Heart right ventricle (tissue), 16 donors: ENCODE data around the gene SGSM2. TPM values are rescaled to one million over a fixed set of nuclear protein-coding genes. Genes with fewer than 3 reads are reported as not detected.

Experiments
- ATAC-seq, 8 donors: fragments of 200-7000 bp; cut with Tn5 transposase; one replicate each; pipeline ENCODE4 v1.9.1; 2020; ENCODE audit warnings: mild to moderate bottlenecking in 8 of 8, moderate library complexity in 8 of 8, moderate number of reproducible peaks in 1 of 8
- DNase-seq, 2 donors: peaks; one replicate each; pipeline ENCODE4 v3.0.0-alpha.2; 2020
- H3K27ac ChIP-seq, 10 donors: fragments of 200-600 bp; sonication (generic) in 2 of 10; one replicate each; pipeline versions ENCODE4 v1.5.0 to v1.8.0; 2020 to 2022; ENCODE audit warnings: mild to moderate bottlenecking in 3 of 10
- H3K27me3 ChIP-seq, 7 donors: fragments of 200-600 bp; one replicate each; pipeline ENCODE4 v1.8.0; 2021 to 2022; ENCODE audit warnings: mild to moderate bottlenecking in 2 of 7
- H3K36me3 ChIP-seq, 9 donors: fragments of 200-600 bp; sonication (generic) in 1 of 9; one replicate each; pipeline versions ENCODE4 v1.5.0 to v1.8.0; 2020 to 2022; ENCODE audit warnings: mild to moderate bottlenecking in 2 of 9
- H3K4me1 ChIP-seq, 9 donors: fragments of 200-600 bp; sonication (generic) in 1 of 9; one replicate each; pipeline versions ENCODE4 v1.5.0 to v1.8.0; 2020 to 2022; ENCODE audit warnings: mild to moderate bottlenecking in 4 of 9
- H3K4me3 ChIP-seq, 10 donors: fragments of 200-600 bp; sonication (generic) in 2 of 10; one replicate each; pipeline versions ENCODE4 v1.5.0 to v1.8.0; 2020 to 2022; ENCODE audit warnings: mild to moderate bottlenecking in 7 of 10, moderate library complexity in 2 of 10
- H3K9me3 ChIP-seq, 11 donors: fragments of 200-600 bp in 10 of 11; sonication (generic) in 2 of 11; one replicate each; pipeline versions ENCODE4 v1.5.0 to v1.8.0; 2013 to 2022; ENCODE audit warnings: mild to moderate bottlenecking in 2 of 11, control low read depth in 1 of 11, moderate library complexity in 1 of 11
- WGBS, 2 donors: extraction: QIAGEN DNeasy Blood & Tissue Kit; methylation state at CpG; one replicate each; pipeline ENCODE4 v1.1.7; 2013; ENCODE audit warnings: inconsistent platforms in 1 of 2; 5-methylcytosine and 5-hydroxymethylcytosine counted together
- intact Hi-C, 10 donors: fragments of 100-400 bp; cut with DNase I; formaldehyde crosslinking; loops; one replicate each; pipeline versions ENCODE4 v1.11.1 to v1.14.2; 2022
- polyA plus RNA-seq, 2 donors: library from polyadenylated mRNA; stranded (reverse); fragments of 200-250 nt; gene quantifications; one replicate each; pipeline ENCODE4 v1.2.3, GENCODE V29; 2013
- total RNA-seq, 10 donors: library from RNA; stranded (reverse); fragmentation: NEBNext Ultra II Directional in 3 of 10; extraction: Animal tissue kit (Norgen Biotek cat#: 25700) in 3 of 10; gene quantifications; one replicate each; pipeline versions ENCODE4 v1.2.1 to v1.2.4, GENCODE V29; 2021 to 2023
- TF ChIP-seq, protein P1 (sequence below), 9 donors: fragments of 200-600 bp; sonication (generic) in 2 of 9; IDR thresholded peaks; one replicate each; pipeline versions ENCODE4 v1.5.0 to v1.8.0; 2021 to 2022; ENCODE audit warnings: antibody characterized with exemption in 9 of 9, mild to moderate bottlenecking in 5 of 9, moderate library complexity in 1 of 9
- donor health status: Arrhythmogenic right ventricular cardiomyopathy.
- donor health status: ischemic (EF 13 %, LVEDD 7.1; RV severe dilation, severe dysfunction).
- donor health status: healthy with polysubstance abuse.
- donor health status: DM: no; HTN: yes; CAD: no.
- donor health status: DM: no; HTN: no; CAD: no.
- donor health status: ischemic (EF 25% LVEDD 6.9; RV normal size, moderate dysfunction).
- donor health status: ischemic (EF 25% LVEDD 5.7; RV mildly dilated, moderate dysfunction).
- donor health status: healthy.
- donor health status: DM: yes; HTN: yes; CAD: no.
- donor health status: Ischemic cardiomyopathy.
- donor health status: ischemic (EF 35%, LVEDD 5.7; RV mildly dilated, moderate dysfunction).
- donor health status: nonischemic (EF 11% LVEDD 7.7; RV severe dilation, severe dysfunction).
- donor health status: DM: yes; HTN: yes; CAD: no.
- donor health status: PGD.
- donor health status: ischemic (EF 29% LVEDD 5.4; RV normal size, mild dysfunction).
- donor health status: nonischemic (EF 23%, LVEDD 6.1; RV moderate dilation, normal function).

The SGSM2 gene
- total and polyA plus RNA-seq, 12 donors, result 21.0 to 75.1 (median 27.0) TPM

DNA sequence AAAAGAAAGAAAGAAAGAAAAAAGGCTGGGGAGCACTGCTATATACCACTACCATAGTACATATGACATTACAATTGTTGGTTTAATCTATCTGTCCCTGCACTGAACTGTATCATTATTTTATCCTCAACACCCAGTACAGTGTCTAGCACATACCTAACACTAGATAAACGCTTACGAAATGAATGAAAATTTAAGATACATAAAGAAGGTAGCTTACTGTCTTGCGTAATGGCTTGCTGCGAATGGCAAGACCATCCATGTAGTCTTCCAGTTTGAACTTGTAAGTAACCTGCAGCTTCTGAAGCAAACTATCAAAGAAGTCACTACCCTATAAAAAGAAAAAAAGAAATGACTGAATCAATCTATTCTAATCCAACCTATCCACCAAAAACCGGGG is 40.3 kb upstream of the SGSM2 start:
- 89 to 92% methylated on average over 5 of the region's 5 CpGs for WGBS, 2 donors
- H3K9me3 ChIP-seq, result no peaks in the 10 kb centered on the region
- peaks cover 0 to 20% (median 9%) of the 10 kb centered on the region in 9 donors for H3K4me1 ChIP-seq
- no peaks in the 10 kb centered on the region for H3K27me3 ChIP-seq
- ATAC-seq (no peak), DNase-seq (no peak)
- intact Hi-C loops, result no loop called here
- TF ChIP-seq, protein P1, sequence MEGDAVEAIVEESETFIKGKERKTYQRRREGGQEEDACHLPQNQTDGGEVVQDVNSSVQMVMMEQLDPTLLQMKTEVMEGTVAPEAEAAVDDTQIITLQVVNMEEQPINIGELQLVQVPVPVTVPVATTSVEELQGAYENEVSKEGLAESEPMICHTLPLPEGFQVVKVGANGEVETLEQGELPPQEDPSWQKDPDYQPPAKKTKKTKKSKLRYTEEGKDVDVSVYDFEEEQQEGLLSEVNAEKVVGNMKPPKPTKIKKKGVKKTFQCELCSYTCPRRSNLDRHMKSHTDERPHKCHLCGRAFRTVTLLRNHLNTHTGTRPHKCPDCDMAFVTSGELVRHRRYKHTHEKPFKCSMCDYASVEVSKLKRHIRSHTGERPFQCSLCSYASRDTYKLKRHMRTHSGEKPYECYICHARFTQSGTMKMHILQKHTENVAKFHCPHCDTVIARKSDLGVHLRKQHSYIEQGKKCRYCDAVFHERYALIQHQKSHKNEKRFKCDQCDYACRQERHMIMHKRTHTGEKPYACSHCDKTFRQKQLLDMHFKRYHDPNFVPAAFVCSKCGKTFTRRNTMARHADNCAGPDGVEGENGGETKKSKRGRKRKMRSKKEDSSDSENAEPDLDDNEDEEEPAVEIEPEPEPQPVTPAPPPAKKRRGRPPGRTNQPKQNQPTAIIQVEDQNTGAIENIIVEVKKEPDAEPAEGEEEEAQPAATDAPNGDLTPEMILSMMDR (IDR thresholded peaks at IDR 0.05), result no peak
- H3K36me3 ChIP-seq, result peaks cover 0 to 87% (median 48%) of the 10 kb centered on the region in 9 donors
- no peak overlapping the region for H3K4me3 ChIP-seq
- H3K27ac ChIP-seq, result no peak overlapping the region

DNA sequence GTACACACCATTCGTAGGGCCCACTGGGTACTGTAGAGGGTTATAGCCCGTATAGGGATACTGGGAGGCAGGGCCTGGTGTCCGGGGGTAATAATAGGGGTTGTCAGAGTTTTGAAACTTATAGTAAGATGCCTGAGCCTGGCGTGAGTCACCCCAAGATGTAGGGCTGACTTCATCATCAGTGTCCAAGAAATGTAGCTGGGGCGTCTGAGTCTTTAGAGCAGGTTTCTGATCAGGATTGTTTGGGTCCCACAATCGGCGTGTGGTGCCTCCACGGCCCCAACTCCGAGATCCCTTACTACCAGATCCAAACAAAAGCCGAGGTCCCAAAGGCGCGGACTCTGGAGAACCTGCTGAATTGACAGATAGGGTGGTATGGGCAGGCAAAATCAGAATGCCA is 38.2 kb upstream of the SGSM2 start:
- TF ChIP-seq, protein P1 (IDR thresholded peaks at IDR 0.05), result no peak
- Histone ChIP-seq H3K9me3 (no peaks in the 10 kb centered on the region), H3K27ac (no peak overlapping the region), H3K4me3 (no peak overlapping the region), H3K36me3 (peaks cover 0 to 66% (median 28%) of the 10 kb centered on the region in 9 donors), H3K4me1 (peaks cover 3 to 30% (median 17%) of the 10 kb centered on the region in 9 donors), H3K27me3 (no peaks in the 10 kb centered on the region)
- DNase-seq, result no peak
- 95 to 96% methylated on average over 12 of the region's 12 CpGs for WGBS, 2 donors
- intact Hi-C loops, result no loop called here
- no peak for ATAC-seq

DNA sequence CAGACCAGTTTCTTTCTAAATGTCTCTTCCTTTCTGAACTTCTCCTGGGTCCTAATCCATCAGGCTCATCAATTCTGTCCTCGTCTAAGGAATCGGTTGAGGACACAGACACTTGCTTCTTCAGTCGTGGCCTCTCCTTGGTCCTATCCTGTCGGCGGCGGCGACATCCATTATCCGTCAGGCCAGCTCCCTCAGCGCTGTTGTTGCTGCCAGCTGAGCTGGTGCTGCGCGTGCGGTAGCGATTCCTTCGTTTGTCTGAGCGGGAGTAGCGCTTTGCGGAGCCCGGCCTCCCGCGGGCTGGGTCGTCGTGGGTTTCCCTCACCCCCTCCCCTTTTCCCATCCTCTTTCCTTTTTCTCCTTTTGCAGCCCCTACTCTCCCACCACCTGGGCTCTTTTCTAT is 37.5 kb upstream of the SGSM2 start:
- no peak for DNase-seq

DNA sequence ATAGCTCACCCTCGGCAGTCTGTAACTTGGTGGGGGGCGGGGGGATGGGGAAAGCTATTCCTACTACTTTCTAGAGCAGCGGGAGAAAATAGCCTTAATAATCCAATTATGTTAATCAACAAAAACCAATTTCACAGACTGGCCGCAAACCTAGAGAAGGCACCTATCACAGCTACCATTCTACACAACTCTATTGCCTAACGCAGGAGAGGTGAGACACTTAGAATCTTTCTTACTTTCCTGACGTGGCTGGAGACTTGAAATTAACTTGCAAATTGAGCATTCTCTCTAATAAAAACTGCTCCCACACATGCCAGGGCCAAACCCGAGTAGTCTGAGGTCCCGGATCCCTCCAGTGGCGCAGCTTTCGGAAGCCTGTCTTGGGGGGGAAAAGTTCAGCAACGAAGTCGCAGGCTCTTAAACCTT is 34.5 kb upstream of the SGSM2 start:
- H3K27ac ChIP-seq, result peak overlapping the region; percentile 88 to 97 (median 92)
- intact Hi-C loops, result no loop called here
- H3K36me3 ChIP-seq, result peaks cover 0 to 34% (median 0%) of the 10 kb centered on the region in 9 donors
- peak overlapping the region; percentile 76 to 99 (median 90) for H3K4me3 ChIP-seq
- DNase-seq (no peak), ATAC-seq (peak in 2 of 8 donors; percentile 1 to 20)
- TF ChIP-seq, protein P1 (IDR thresholded peaks at IDR 0.05), result no peak
- no peaks in the 10 kb centered on the region for H3K27me3 ChIP-seq
- peaks cover 3 to 31% (median 22%) of the 10 kb centered on the region in 9 donors for H3K4me1 ChIP-seq
- WGBS, 2 donors, result 3 to 4% methylated on average over 12 of the region's 12 CpGs
- no peaks in the 10 kb centered on the region for H3K9me3 ChIP-seq

More for the DNA sequence above, 37.5 kb upstream of the SGSM2 start:
- TF ChIP-seq, protein P1 (IDR thresholded peaks at IDR 0.05), result no peak
- ATAC-seq, result no peak
- H3K4me3 ChIP-seq, result no peak overlapping the region
- WGBS, 2 donors, result 92 to 93% methylated on average over 22 of the region's 22 CpGs
- intact Hi-C loops, result no loop called here
- no peak overlapping the region for H3K27ac ChIP-seq
- peaks cover 0 to 60% (median 24%) of the 10 kb centered on the region in 9 donors for H3K36me3 ChIP-seq
- no peaks in the 10 kb centered on the region for H3K9me3 ChIP-seq
- H3K27me3 ChIP-seq, result no peaks in the 10 kb centered on the region
- H3K4me1 ChIP-seq, result peaks cover 3 to 36% (median 22%) of the 10 kb centered on the region in 9 donors
